Measurements from ENCODE around the gene HLA-DRA. TPM values are rescaled to one million over a fixed set of nuclear protein-coding genes. Genes with fewer than 3 reads are reported as not detected.

The HLA-DRA gene
- total RNA-seq, 4 donors from 2014 or later = 53.0 to 162 (median 106) TPM

DNA sequence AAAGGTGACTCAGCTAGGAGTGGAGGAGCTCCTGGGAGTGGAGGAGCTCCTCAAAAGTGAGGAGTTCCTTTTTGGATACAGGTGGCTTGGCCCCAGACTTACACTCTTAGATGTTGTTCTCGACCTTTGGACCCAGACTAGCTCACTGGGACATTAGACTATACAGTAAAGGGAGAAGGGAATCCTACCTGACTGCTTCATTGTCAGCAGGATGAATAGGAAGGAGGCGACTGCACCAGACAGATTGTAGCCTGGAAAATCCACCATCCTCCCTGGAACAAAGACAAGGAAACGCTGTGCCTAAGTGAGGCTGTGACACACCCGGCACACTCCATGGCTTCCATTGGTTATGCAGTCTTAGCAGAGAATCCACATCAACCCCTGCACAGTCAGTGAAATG lies 32.8 kb upstream of the HLA-DRA start, which contains the start of gene BTNL2:
Gene BTNL2 (minus strand): TSS at position 325 of the 400 bp plus-strand sequence. CDS start 58 bp downstream, at position 267.
- no peaks in the 10 kb centered on the region for H3K9me3 ChIP-seq
- H3K4me3 ChIP-seq (replicated peaks in 1 of 3) = no peak within 1 kb of the TSS
- H3K4me1 ChIP-seq = no peaks in the 10 kb centered on the region
- H3K27ac ChIP-seq = no peak within 1 kb of the TSS
- no peak for DNase-seq
- 70 to 76% methylated on average over 4 of the region's 4 CpGs for WGBS, 2 donors
- TF ChIP-seq, protein P1, sequence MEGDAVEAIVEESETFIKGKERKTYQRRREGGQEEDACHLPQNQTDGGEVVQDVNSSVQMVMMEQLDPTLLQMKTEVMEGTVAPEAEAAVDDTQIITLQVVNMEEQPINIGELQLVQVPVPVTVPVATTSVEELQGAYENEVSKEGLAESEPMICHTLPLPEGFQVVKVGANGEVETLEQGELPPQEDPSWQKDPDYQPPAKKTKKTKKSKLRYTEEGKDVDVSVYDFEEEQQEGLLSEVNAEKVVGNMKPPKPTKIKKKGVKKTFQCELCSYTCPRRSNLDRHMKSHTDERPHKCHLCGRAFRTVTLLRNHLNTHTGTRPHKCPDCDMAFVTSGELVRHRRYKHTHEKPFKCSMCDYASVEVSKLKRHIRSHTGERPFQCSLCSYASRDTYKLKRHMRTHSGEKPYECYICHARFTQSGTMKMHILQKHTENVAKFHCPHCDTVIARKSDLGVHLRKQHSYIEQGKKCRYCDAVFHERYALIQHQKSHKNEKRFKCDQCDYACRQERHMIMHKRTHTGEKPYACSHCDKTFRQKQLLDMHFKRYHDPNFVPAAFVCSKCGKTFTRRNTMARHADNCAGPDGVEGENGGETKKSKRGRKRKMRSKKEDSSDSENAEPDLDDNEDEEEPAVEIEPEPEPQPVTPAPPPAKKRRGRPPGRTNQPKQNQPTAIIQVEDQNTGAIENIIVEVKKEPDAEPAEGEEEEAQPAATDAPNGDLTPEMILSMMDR (IDR thresholded peaks at IDR 0.05) = no peak
- no peak for TF ChIP-seq POLR2A (IDR thresholded peaks at IDR 0.05)
- H3K36me3 ChIP-seq = no peaks in the 10 kb centered on the region
- intact Hi-C loops (cut with DNase I) = no loop called here
- H3K27me3 ChIP-seq = no peaks in the 10 kb centered on the region

DNA sequence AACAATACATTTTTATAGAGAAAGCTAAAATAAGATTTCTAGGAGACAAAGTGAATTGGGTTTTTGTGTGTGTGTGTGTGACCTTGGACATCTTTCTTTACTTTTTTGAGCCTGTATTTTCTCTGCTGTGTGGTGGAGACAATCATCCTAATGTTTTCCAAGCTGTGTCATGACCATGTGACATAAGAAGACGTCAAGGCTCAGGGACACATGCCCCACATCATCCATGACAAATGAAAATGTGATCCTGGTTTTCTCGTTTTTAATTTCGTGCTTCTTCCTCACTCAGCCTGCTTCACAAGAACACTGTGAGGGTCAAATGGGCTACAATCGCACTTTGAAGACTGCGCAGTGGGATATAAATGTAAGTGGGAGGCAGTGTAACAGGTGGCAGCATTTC lies 28.8 kb upstream of the HLA-DRA start:
- TF ChIP-seq, protein P1 (IDR thresholded peaks at IDR 0.05) = no peak
- TF ChIP-seq POLR2A (IDR thresholded peaks at IDR 0.05) = no peak
- H3K27ac ChIP-seq = no peak overlapping the region
- no peak for DNase-seq
- H3K4me3 ChIP-seq (replicated peaks in 1 of 3) = no peak overlapping the region
- H3K4me1 ChIP-seq = no peaks in the 10 kb centered on the region
- H3K27me3 ChIP-seq = no peaks in the 10 kb centered on the region
- intact Hi-C loops (cut with DNase I) = loop anchor here (5.0 kb wide), 2 partner anchors 286 to 386 kb away; no protein-coding TSS in a partner anchor
- no peaks in the 10 kb centered on the region for H3K36me3 ChIP-seq
- WGBS, 2 donors = 68 to 72% methylated on average over 5 of the region's 5 CpGs
- no peaks in the 10 kb centered on the region for H3K9me3 ChIP-seq

DNA sequence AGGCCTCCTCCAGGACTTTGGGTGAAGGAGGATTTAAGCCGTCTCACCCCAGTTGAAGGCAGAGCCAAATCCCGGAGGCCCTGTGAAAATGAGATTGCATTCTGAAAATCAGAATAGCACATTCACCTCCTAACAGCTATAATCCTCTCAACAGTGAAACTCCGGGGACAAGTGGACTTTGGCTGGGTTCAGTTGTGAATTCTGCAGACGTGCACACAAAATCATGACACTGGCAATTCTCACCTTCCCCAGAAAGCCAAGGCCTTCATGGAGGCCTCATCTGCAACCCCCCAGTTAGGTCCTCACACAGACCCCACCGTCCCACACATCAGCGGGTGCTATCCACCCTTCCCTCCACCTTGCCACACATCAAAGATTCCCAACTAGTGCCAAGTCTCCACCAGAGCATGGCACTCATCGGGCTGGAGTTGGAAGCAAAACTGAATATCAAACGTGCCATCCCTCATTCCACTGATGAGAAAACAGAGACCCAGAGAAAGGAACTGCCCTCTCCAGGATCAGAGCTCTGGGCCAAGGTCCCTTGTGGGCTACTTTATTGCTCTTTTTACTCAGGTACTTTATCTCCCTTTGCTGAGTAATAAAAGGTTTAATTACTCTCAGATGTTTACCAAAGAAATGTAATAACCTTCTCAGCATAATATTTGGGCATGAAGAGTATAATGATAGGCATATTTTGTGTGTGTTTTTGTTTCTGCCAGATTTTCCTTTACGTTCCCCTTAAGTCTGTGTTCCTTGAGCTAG lies 27.9 kb upstream of the HLA-DRA start:
- H3K4me1 ChIP-seq = no peaks in the 10 kb centered on the region
- no peak overlapping the region for H3K4me3 ChIP-seq (replicated peaks in 1 of 3)
- no peak for DNase-seq
- intact Hi-C loops (cut with DNase I) = loop anchor here (5.0 kb wide), 2 partner anchors 286 to 386 kb away; no protein-coding TSS in a partner anchor
- no peaks in the 10 kb centered on the region for H3K27me3 ChIP-seq
- no peaks in the 10 kb centered on the region for H3K9me3 ChIP-seq
- TF ChIP-seq POLR2A (IDR thresholded peaks at IDR 0.05) = no peak
- TF ChIP-seq, protein P1 (IDR thresholded peaks at IDR 0.05) = no peak
- 69 to 77% methylated on average over 9 of the region's 9 CpGs for WGBS, 2 donors
- H3K27ac ChIP-seq = no peak overlapping the region
- no peaks in the 10 kb centered on the region for H3K36me3 ChIP-seq

DNA sequence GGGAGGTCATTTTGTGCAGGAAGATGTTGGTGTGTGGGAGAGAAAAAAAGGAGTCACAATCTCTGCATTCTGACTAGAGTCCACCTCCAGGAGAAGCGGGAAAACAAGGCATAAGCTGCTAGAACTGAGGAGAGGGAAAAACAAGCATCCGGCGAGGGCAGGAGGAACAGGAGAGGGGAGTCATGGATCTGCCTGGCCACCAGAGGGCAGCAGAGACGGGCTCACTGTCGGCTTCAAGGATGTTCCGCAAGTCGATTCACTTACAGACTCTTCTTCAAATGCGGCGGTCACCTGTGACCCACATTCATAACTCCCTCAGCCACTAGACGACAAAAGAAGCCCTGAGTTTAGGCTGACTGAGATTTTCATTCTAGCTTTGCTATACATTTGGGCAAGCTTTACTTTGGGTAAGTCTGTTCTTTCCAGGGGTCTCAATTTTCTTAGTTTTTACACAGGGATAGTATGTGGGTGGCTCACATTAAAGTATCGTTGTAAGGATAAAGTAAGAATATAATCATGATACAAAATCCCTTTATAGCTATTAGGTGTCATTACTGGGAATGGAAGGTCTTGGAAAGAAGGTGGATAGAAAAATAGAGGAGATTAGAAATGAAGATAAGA lies 26.1 kb upstream of the HLA-DRA start:
- Histone ChIP-seq H3K4me1 (no peaks in the 10 kb centered on the region), H3K4me3 (replicated peaks in 1 of 3) (no peak overlapping the region), H3K27ac (no peak overlapping the region), H3K9me3 (no peaks in the 10 kb centered on the region), H3K27me3 (no peaks in the 10 kb centered on the region), H3K36me3 (no peaks in the 10 kb centered on the region)
- 9 to 10% methylated on average over 11 of the region's 11 CpGs for WGBS, 2 donors
- peak; percentile 69 to 74 for DNase-seq
- TF ChIP-seq POLR2A (IDR thresholded peaks at IDR 0.05) = no peak
- TF ChIP-seq, protein P1 (IDR thresholded peaks at IDR 0.05) = peak; percentile 79 to 97 (median 88)
- intact Hi-C loops (cut with DNase I) = loop anchor here (5.0 kb wide), 2 partner anchors 284 to 384 kb away; no protein-coding TSS in a partner anchor

All from thyroid gland (tissue), 4 donors.